GM08714 (cell line): ENCODE results near the gene MPZL3.
"Not testable (repeated sequence)": the region's sequence is repeated elsewhere in the genome, so short reads cannot be mapped to it uniquely, and the experiment has no call there.

Experiments
- H3K4me3 ChIP-seq: fragments of 200-500 bp; sonication (Bioruptor generic); 2 replicates; pipeline ENCODE4 v1.5.1; 2014; ENCODE audit warnings: mild to moderate bottlenecking, low read length, inconsistent platforms
- ZNF274 ChIP-seq: IDR thresholded peaks from 2 replicates; pipeline ENCODE4 v1.6.1; 2012; ENCODE audit warnings: mild to moderate bottlenecking, low read depth, low read length

The MPZL3 gene

GRCh38 chr11:118201966-118202365 is 50.2 kb downstream of the MPZL3 start:
- no peak overlapping the region for H3K4me3 ChIP-seq
- no peak for TF ChIP-seq ZNF274

- no peak for TF ChIP-seq ZNF274
- no peak overlapping the region for H3K4me3 ChIP-seq
These were observed 51.1 kb downstream of the MPZL3 start for GRCh38 chr11:118200901-118201680.

GRCh38 chr11:118200497-118200896 is 51.7 kb downstream of the MPZL3 start:
- no peak for TF ChIP-seq ZNF274

GRCh38 chr11:118199135-118199534 is 53.0 kb downstream of the MPZL3 start:
- no peak overlapping the region for H3K4me3 ChIP-seq
- no peak for TF ChIP-seq ZNF274

More at GRCh38 chr11:118200497-118200896, 51.7 kb downstream of the MPZL3 start:
- H3K4me3 ChIP-seq, result no peak overlapping the region

GRCh38 chr11:118198370-118198769 is 53.8 kb downstream of the MPZL3 start:
- no peak overlapping the region for H3K4me3 ChIP-seq
- TF ChIP-seq ZNF274, result no peak

- H3K4me3 ChIP-seq, result no peak overlapping the region
- no peak for TF ChIP-seq ZNF274
These were observed 57.1 kb downstream of the MPZL3 start for GRCh38 chr11:118194835-118195627.

- H3K4me3 ChIP-seq, result no peak overlapping the region
- TF ChIP-seq ZNF274, result no peak
These were observed 58.1 kb downstream of the MPZL3 start for GRCh38 chr11:118193910-118194566.

GRCh38 chr11:118192817-118193216 is 59.3 kb downstream of the MPZL3 start:
- not testable (repeated sequence) for H3K4me3 ChIP-seq

- H3K4me3 ChIP-seq, result not testable (repeated sequence)
These were observed 61.1 kb downstream of the MPZL3 start for GRCh38 chr11:118190942-118191506.

GRCh38 chr11:118186346-118187107 is 65.6 kb downstream of the MPZL3 start:
- no peak overlapping the region for H3K4me3 ChIP-seq
- no peak for TF ChIP-seq ZNF274

GRCh38 chr11:118184784-118185579 is 67.2 kb downstream of the MPZL3 start:
- TF ChIP-seq ZNF274, result no peak

GRCh38 chr11:118183691-118184090 is 68.5 kb downstream of the MPZL3 start:
- H3K4me3 ChIP-seq, result not testable (repeated sequence)

More at GRCh38 chr11:118184784-118185579, 67.2 kb downstream of the MPZL3 start:
- no peak overlapping the region for H3K4me3 ChIP-seq

GRCh38 chr11:118180300-118180703 is 71.9 kb downstream of the MPZL3 start:
- no peak overlapping the region for H3K4me3 ChIP-seq
- TF ChIP-seq ZNF274, result no peak
